DND-41 (cell line): ENCODE results near the gene CALR3.

ENCODE experiments used
- CTCF ChIP-seq: IDR thresholded peaks from 2 replicates; pipeline ENCODE4 v1.5.1; 2012; ENCODE audit warnings: borderline replicate concordance, low read length, moderate library complexity, mild to moderate bottlenecking; ENCODE audit not compliant: poor library complexity, severe bottlenecking; ENCODE audit errors: extremely low read depth
- EZH2 ChIP-seq: IDR thresholded peaks from 3 replicates; pipeline ENCODE4 v1.6.1; 2012; ENCODE audit warnings: borderline replicate concordance, low read depth, mild to moderate bottlenecking, moderate library complexity, low read length, inconsistent platforms; ENCODE audit not compliant: severe bottlenecking

DNA sequence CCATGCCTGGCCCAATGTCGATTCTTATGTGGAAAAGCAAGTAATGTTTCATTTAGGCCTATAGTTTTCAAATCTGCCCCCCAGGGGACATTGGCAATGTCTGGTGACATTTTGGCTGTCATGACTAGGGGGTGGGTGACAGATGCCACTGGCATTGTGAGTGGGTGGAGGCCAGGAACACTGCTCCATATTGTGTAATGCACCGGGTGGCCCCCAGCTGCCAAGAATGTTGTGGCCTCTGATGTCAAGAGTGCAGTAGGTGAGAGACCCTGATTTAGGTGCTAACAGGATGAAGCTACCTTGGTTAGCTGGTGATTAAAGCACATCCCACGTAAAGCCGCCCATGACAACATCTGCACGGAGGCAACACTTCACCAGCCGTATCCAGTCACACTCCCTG is 11.0 kb upstream of the CALR3 start:
- TF ChIP-seq CTCF (no peak), EZH2 (no peak)
